ENCODE results near the gene TRIM31.
"Not testable (repeated sequence)": the region's sequence is repeated elsewhere in the genome, so short reads cannot be mapped to it uniquely, and the experiment has no call there.

Gene TRIM31

DNA sequence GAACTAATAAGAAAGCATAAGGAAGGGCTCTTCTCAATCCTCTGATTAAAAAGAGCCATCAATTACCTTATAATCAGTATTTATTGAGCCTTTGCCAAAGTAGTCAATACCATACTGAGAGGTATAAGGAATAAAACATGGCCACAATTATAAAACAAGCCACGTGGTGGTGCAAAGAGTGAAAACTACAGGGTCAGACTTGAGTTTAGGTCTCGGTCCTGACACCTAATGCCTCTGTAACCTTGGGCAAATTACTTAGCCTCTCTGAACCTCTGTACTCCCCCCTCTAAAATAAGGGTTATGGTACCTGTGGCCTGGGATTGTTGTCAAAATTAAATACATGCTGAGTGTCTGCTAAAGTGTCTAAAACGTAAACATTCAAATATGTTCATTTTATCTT, 36.3 kb upstream of the TRIM31 start:
- H3K4me3 ChIP-seq (ENCODE audit: low read length): no peak overlapping the region
- DNase-seq (ENCODE audit: low read depth): no peak
- TF ChIP-seq, protein P1, sequence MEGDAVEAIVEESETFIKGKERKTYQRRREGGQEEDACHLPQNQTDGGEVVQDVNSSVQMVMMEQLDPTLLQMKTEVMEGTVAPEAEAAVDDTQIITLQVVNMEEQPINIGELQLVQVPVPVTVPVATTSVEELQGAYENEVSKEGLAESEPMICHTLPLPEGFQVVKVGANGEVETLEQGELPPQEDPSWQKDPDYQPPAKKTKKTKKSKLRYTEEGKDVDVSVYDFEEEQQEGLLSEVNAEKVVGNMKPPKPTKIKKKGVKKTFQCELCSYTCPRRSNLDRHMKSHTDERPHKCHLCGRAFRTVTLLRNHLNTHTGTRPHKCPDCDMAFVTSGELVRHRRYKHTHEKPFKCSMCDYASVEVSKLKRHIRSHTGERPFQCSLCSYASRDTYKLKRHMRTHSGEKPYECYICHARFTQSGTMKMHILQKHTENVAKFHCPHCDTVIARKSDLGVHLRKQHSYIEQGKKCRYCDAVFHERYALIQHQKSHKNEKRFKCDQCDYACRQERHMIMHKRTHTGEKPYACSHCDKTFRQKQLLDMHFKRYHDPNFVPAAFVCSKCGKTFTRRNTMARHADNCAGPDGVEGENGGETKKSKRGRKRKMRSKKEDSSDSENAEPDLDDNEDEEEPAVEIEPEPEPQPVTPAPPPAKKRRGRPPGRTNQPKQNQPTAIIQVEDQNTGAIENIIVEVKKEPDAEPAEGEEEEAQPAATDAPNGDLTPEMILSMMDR (IDR thresholded peaks at IDR 0.05; ENCODE audit: insufficient read depth, low read depth, low read length, missing control alignments): no peak

DNA sequence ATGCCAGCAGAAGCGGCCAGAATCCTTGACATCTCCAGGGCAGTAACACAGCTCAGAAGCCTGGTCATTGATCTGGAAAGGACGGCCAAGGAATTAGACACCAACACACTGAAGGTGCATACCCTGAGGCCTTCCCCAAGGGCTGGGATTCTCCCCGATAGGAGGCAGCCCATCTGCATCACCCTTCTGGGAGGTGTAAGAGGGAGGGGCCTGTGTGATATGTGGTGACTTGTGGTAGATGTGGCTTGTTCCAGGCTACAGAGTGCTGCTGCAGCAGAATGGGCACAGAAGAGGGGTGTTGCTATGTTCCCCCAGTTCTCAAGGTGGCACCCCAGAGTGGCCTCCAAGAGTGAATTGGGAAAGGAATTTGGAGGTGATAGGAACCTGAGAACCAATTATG, 34.2 kb upstream of the TRIM31 start:
- TF ChIP-seq, protein P1 (IDR thresholded peaks at IDR 0.05; ENCODE audit: insufficient read depth, low read depth, low read length, missing control alignments): no peak
- no peak for DNase-seq (ENCODE audit: low read depth)
- no peak overlapping the region for H3K4me3 ChIP-seq (ENCODE audit: low read length)

DNA sequence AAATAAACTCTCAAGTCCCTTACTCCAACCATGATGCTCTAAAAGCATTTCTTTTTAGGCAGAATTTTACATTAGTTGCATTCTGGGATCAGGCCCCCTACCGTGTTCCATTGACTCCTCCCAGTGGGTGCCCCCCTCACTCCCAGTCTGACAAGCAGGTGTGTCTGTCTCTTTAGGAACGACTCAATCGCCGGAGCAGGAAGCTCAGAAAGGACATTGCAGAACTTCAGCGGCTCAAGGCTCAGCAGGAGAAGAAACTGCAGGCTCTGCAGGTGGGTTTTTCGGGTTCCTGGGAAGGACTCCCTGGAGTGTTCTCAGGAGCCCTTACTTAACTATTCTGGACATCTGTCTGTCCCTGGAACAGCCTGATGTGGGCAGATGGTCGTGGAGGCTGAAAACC, 32.9 kb upstream of the TRIM31 start:
- TF ChIP-seq, protein P1 (IDR thresholded peaks at IDR 0.05; ENCODE audit: insufficient read depth, low read depth, low read length, missing control alignments): no peak
- no peak overlapping the region for H3K4me3 ChIP-seq (ENCODE audit: low read length)
- DNase-seq (ENCODE audit: low read depth): no peak

DNA sequence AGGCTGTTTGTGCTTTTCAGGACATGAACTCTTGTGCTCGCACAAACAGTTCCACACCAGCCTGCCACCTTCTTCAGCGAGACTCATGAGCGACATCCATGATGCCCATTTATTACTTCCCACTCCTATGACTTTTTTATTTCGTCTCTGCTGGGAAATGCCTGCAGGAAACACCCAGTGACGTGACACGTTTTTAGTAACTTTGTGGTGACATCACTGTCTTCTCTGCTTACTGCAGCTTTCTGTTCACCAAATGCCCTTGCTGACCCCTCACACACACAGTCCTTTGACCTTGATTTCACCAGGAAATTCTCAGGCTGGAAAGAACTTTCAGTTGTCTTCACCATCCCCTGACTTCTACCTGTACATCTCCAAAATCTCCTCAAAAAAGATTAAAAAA, 31.9 kb upstream of the TRIM31 start:
- no peak overlapping the region for H3K4me3 ChIP-seq (ENCODE audit: low read length)
- TF ChIP-seq, protein P1 (IDR thresholded peaks at IDR 0.05; ENCODE audit: insufficient read depth, low read depth, low read length, missing control alignments): no peak
- no peak for DNase-seq (ENCODE audit: low read depth)

DNA sequence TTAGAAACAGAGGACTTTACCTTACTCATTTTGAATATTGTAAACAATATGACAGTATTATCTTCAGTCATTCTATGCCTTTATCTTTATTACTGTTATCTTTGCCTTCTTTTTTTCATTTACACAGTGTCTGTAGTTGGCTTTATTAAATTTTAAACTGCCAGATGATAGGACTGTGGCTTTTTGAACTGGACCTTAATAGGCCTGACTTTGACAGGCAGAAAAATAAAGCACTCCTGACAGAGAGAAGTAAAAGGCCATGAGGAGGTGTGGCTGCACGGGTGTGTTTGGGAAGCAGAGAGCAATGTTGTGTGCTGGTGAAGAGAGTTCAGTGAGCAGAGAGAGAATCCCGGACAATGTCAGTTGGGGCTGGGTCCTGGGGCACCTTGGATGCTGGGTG, 30.9 kb upstream of the TRIM31 start:
- no peak overlapping the region for H3K4me3 ChIP-seq (ENCODE audit: low read length)
- TF ChIP-seq, protein P1 (IDR thresholded peaks at IDR 0.05; ENCODE audit: insufficient read depth, low read depth, low read length, missing control alignments): no peak
- DNase-seq (ENCODE audit: low read depth): no peak

DNA sequence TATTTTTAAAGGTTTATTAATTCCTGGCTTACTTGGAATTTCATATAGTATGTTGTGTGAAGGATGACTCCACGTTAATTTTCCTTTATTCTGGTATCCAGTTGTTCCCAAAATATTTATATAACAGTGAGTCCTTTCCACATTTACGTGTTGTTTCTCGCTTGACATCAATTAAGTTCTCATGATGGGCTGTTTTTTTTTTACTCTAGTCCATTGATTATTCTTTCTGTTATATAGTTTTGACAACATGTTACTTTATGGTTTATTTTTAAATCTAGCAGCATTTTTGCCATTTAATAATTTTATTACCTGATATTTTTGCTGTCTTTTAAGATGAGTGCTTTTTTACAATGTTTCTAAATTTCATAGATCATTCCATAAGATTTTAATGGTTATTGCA, 29.8 kb upstream of the TRIM31 start:
- DNase-seq (ENCODE audit: low read depth): no peak
- TF ChIP-seq, protein P1 (IDR thresholded peaks at IDR 0.05; ENCODE audit: insufficient read depth, low read depth, low read length, missing control alignments): no peak

DNA sequence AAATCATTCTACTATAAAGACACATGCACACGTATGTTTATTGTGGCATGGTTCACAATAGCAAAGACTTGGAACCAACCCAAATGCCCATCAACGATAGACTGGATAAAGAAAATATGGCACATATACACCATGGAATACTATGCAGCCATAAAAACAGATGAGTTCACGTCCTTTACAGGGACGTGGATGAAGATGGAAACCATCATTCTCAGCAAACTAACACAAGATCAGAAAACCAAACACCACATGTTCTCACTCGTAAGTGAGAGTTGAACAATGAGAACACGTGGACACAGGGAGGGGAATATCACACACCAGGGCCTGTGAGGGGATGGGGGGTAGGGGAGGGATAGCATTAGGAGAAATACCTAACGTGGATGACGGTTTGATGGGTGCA, 27.4 kb upstream of the TRIM31 start:
- DNase-seq (ENCODE audit: low read depth): not testable (repeated sequence)

More for the DNA sequence above, 29.8 kb upstream of the TRIM31 start:
- H3K4me3 ChIP-seq (ENCODE audit: low read length): no peak overlapping the region

More for the DNA sequence above, 27.4 kb upstream of the TRIM31 start:
- H3K4me3 ChIP-seq (ENCODE audit: low read length): not testable (repeated sequence)
